GM15510 (cell line): ENCODE data around the gene MRPL2.

Experiments
- POLR2A ChIP-seq: IDR thresholded peaks from 3 replicates; pipeline ENCODE4 v1.6.1; 2011; ENCODE audit warnings: borderline replicate concordance; ENCODE audit not compliant: insufficient read length; ENCODE audit errors: extremely low read depth

MRPL2 gene

DNA sequence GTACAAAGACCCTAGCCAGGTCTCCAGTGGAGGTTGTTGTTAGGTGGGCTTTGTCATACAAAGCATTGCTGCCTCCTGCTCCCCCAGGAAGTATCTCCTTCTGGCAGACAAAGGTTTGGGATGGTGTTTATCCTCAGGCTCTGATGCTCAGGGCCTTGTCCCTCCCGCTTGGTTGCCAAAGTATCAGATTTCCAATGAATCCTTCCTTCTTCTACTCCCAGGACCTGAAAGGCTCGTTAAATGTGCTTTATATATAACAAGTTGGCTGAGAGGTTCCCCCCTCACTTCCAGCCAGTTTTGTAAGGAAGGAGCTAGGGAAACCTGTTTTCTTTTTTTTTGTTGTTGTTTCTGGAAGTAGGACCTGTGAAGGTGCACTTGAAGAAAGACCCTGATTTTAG, 31.3 kb upstream of the MRPL2 start:
- TF ChIP-seq POLR2A: no peak

DNA sequence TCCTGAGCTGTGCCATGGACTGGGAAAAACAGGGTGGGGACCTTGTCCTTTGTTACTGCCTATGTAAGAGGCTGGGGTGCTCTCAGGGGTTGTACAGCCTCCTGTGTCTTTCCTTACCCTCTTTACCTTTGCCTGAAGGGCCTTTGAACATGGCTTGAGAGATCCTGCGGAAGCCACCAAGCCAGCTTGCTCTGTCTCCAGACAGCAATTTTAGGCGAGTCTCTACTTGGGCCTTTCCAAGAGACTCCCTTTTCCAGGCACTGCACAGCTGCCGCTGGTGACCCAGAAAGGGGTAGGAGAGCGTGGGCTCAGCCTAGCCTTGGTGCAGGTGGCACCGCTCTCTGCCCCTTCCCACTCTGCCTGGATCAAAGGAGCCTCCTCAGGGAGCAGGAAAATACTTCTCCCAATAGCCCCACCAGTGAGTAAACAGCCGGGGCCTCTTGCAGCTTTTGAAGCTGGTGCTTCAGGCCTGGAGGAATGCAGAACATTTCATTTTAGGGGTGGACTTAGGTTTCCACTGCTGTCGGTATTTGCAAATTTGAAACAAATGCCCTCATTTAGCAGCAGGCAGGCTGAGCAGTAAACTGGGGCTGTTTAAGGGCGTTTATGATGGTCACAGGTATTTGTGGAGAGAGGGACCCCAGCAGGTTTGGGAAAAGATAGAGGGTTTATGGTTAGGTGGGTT, 30.8 kb upstream of the MRPL2 start:
- TF ChIP-seq POLR2A: no peak

DNA sequence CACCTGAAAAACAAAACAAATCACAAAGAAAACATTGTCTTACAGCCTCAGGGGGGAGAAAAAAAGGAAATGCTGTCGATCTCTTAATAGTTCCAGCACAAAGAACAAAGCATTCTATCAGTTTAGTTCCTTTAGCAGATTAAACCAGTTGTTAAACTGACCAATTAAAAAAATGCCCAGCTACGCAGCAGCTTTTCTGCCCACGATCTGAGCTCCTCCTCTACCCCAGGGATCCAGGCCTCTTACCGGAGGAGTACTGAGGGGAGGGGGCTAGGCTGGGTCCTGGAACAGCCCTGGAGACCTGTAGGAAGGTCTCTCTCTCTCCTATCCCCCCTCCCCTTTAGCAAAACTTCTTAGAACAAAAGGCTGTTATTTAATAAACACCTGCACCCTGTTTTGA, 30.2 kb upstream of the MRPL2 start:
- TF ChIP-seq POLR2A: no peak

- no peak for TF ChIP-seq POLR2A
Measured at GRCh38 chr6:43088654-43089056, 29.4 kb upstream of the MRPL2 start.

DNA sequence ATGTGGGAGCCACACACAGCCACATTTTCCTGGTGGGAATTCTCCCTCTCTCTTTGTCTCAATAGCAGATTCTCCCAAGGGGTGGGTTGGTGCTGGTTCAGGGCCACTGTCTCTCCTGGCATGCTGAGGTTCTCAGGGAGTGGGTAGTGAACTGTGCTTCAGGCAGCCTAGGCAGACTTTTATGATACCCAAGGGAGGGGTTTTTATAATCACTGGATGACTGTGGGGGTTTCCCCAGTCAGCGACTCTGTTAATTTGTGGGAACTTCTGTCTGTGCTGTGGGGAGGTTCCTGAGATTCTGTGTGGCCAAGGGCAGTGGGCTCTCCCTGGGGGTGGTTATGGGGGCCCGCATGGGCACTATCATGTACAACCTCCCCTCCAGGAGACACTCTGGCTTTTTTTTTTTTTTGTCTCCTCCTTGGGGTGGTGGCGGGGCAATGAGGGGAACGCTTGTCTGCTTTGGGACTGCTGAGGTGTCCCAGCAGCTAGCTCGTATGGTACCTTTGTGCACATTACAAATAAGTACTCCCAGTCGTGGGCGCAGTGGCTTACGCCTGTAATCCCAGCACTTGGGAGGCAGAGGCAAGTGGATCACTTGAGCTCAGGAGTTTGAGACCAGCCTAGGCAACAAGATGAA, 26.9 kb upstream of the MRPL2 start:
- TF ChIP-seq POLR2A: no peak

- TF ChIP-seq POLR2A: no peak
Measured at GRCh38 chr6:43082806-43083655, 23.8 kb upstream of the MRPL2 start.

DNA sequence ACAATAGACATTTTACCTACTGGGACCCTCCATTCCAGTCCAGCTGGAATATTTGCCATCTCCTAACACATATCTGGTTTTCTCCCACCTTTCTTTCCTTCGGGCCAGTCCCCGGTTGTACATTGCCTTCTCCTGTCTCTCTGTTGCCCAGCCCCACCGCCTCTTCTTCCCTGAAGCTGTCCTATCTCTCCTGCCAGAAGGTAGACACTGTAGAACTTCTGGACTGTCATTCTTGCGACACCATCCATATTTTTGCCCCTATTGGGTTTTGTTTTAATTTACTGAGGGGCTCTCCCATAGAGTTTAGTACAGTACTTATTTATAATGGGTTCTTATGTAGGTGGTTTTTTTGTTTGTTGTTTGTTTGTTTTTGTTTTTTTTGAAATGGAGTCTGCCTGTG, 21.8 kb upstream of the MRPL2 start:
- no peak for TF ChIP-seq POLR2A

- TF ChIP-seq POLR2A: no peak
Measured at GRCh38 chr6:43078691-43079090, 19.5 kb upstream of the MRPL2 start.

GRCh38 chr6:43077981-43078511, 18.8 kb upstream of the MRPL2 start:
- no peak for TF ChIP-seq POLR2A

DNA sequence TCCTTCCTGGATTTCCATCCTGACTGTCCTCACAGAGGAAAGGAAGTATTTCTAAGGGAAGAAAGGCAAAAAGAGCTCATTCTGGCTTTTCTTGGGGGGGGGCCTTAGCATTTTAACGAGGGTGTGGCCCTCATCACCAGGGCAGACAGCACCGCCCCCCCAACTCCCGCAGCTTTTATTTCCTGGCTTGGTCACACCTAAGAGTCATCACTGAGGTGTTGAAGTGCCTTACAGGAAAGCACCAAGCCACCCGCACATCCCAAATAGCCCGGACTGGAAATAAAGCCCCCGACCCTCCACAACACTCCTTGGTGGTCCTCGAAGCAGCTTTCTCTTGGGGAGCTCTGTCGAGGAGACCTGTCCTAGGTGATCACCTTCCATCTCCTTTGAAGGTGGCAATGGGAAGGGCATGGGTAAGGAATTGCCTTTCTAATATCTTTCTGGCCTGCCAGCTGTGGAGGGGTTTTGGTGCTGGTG, 18.1 kb upstream of the MRPL2 start:
- no peak for TF ChIP-seq POLR2A

DNA sequence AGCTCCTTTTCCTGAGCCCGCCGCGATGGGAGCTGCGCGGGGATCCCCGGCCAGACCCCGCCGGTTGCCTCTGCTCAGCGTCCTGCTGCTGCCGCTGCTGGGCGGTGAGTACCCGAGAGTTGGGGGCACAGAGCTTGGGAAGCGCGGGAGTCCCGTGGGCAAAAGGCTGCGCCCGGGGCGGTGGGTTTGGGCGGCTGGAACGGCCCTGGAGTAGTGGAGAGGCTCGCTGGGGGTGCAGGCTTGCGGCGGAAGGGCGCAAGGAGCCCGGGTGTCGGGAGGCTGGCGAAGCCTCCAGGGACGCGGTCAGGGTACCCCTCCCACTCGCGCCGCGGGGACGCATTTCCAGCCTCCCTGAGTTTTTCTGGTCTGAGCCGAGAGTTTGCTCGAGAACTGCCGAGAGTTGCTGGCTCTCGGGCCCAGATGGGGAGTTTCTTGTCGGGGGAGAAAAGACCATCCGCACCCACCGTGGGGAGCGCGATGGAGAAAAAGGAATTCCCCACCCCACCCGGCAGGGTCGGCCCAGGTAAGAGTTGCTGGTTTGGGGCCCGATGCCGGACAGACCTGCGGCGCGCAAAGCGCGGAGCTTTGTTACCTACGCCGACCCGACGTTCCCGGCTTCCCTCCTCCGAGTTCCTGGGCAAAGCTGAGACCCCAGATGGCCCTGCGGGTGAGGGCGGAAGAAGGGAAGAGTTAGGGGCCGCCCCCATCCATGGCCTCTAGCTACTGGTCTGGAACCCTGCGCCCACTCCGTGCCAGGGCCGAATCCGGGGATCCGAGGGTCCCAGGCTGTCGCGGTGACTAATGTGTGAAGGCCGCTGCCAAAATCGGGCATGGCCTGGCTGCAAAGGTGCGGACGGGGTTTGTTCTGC, 17.5 kb upstream of the MRPL2 start:
- TF ChIP-seq POLR2A: no peak

GRCh38 chr6:43075670-43076463, 16.6 kb upstream of the MRPL2 start, which contains the start of gene PTK7:
Gene PTK7 (plus strand): TSS chr6:43076314. CDS start chr6:43076489, 175 bp downstream.
- no peak for TF ChIP-seq POLR2A
